ENCODE measurements around the gene KCNK3. TPM values are rescaled to one million over a fixed set of nuclear protein-coding genes. Genes with fewer than 3 reads are reported as not detected.

KCNK3 gene
- total RNA-seq, 1 experiment from 2014 or later = 0.09 TPM

GRCh38 chr2:26715528-26716270 lies 23.2 kb downstream of the KCNK3 start:
- Histone ChIP-seq H3K79me2 (ENCODE audit: insufficient read depth, low read length) (no peaks in the 10 kb centered on the region), H3K14ac (ENCODE audit: insufficient read depth, low read length) (no peak overlapping the region), H4K8ac (replicated peaks; ENCODE audit: insufficient read length, low read depth, low read length) (no peak overlapping the region), H4K91ac (ENCODE audit: insufficient read length, low read depth, low read length) (no peak overlapping the region), H3K23me2 (ENCODE audit: insufficient read length, low read depth, low read length, poor library complexity, severe bottlenecking) (no peaks in the 10 kb centered on the region), H3K18ac (ENCODE audit: insufficient read length, low read depth, low read length) (no peak overlapping the region), H2AK5ac (ENCODE audit: insufficient read length, low read length) (no peak overlapping the region), H2BK12ac (ENCODE audit: insufficient read length, low read depth, low read length) (no peak overlapping the region), H3K27ac (ENCODE audit: insufficient read length, low read depth, low read length) (no peak overlapping the region), H3K79me1 (ENCODE audit: insufficient read depth, low read depth, low read length, poor library complexity, severe bottlenecking) (no peaks in the 10 kb centered on the region), H4K20me1 (ENCODE audit: control insufficient read depth, insufficient read depth, insufficient read length) (no peaks in the 10 kb centered on the region), H2BK5ac (ENCODE audit: insufficient read length, low read length) (no peak overlapping the region), H2AFZ (ENCODE audit: low read length) (no peak overlapping the region), H2BK20ac (ENCODE audit: low read depth, low read length, poor library complexity, severe bottlenecking) (no peak overlapping the region), H3K4ac (ENCODE audit: low read depth, low read length) (no peak overlapping the region), H2BK120ac (ENCODE audit: low read depth, low read length, poor library complexity, severe bottlenecking) (no peak overlapping the region), H3K23ac (ENCODE audit: insufficient read length, low read depth, low read length) (no peak overlapping the region), H3K4me2 (ENCODE audit: insufficient read depth, insufficient read length, low read length) (no peak overlapping the region), H3K27me3 (ENCODE audit: insufficient read depth, low read length) (no peaks in the 10 kb centered on the region), H3T11ph (ENCODE audit: low read length) (no peak overlapping the region), H4K5ac (ENCODE audit: insufficient read length, low read depth, low read length) (no peak overlapping the region), H3K4me1 (ENCODE audit: insufficient read depth, low read length) (0 out of 2 replicates have a peak, but pooled peaks cover 2% of the 10 kb centered on the region), H2BK15ac (ENCODE audit: low read depth, low read length) (no peak overlapping the region), H3K9me3 (ENCODE audit: control insufficient read depth, low read depth, low read length) (no peaks in the 10 kb centered on the region), H3K9ac (ENCODE audit: extremely low read depth, insufficient read length, low read length) (no peak overlapping the region), H3K56ac (ENCODE audit: insufficient read length, low read depth, low read length) (no peak overlapping the region)
- no peak for TF ChIP-seq CTCF (conservative IDR thresholded peaks at IDR 0.05)
- H3K27me3 Mint-ChIP-seq (ENCODE audit: low read depth) = peaks cover 6% of the 10 kb centered on the region
- no peak overlapping the region for H3K27ac Mint-ChIP-seq
- WGBS (ENCODE audit: extremely low coverage, insufficient read length, low lambda C conversion rate) = no CpG with 5 or more reads among the region's 13 CpGs
- H3K4me1 Mint-ChIP-seq = peaks cover 4 to 12% of the 10 kb centered on the region in 2 experiments
- DNase-seq = no peak
- H3K9me3 Mint-ChIP-seq = no peaks in the 10 kb centered on the region
- H3K4me3 Mint-ChIP-seq = no peak overlapping the region
- no peaks in the 10 kb centered on the region for H3K36me3 Mint-ChIP-seq (ENCODE audit: insufficient read depth in 1 of 3, low read depth in 3 of 3)

All from H9 (cell line).